Right atrium auricular region (tissue), 2 donors: ENCODE data around the gene LTO1. TPM values are rescaled to one million over a fixed set of nuclear protein-coding genes. Genes with fewer than 3 reads are reported as not detected.

ENCODE experiments used
- DNase-seq: peaks from one replicate; pipeline ENCODE4 v3.0.0-alpha.2; 2019; ENCODE audit warnings: low spot score
- H3K27ac ChIP-seq, 2 donors: fragments of 200-600 bp; sonication (generic); 1 replicate in 1 of 2; 2 replicates in 1 of 2; pipeline ENCODE4 v1.5.1; 2016 to 2019
- H3K27me3 ChIP-seq, 2 donors: fragments of 200-600 bp; sonication (generic); one replicate each; pipeline versions ENCODE4 v1.5.1 to v1.6.0; 2017 to 2019
- H3K36me3 ChIP-seq: fragments of 200-600 bp; sonication (generic); one replicate; pipeline ENCODE4 v1.5.1; 2016
- H3K4me1 ChIP-seq, 2 donors: fragments of 200-600 bp; sonication (generic); one replicate each; pipeline versions ENCODE4 v1.5.1 to v1.6.0; 2017 to 2019
- H3K4me3 ChIP-seq, 2 donors: fragments of 200-600 bp; sonication (generic); 1 replicate in 1 of 2; 2 replicates in 1 of 2; pipeline ENCODE4 v1.5.1; 2017 to 2019; ENCODE audit warnings: mild to moderate bottlenecking in 1 of 2, moderate library complexity in 1 of 2
- H3K9me3 ChIP-seq, 2 donors: fragments of 200-600 bp; sonication (generic); one replicate each; pipeline ENCODE4 v1.5.1; 2019
- total RNA-seq, 2 donors: library from RNA; depleted of rRNA; stranded (reverse); fragments of >200 nt; gene quantifications; one replicate each; pipeline ENCODE4 v1.1.0, GENCODE V29; 2016
- TF ChIP-seq, protein P1 (sequence below), 2 donors: fragments of 200-600 bp; sonication (generic); IDR thresholded peaks; one replicate each; pipeline ENCODE4 v1.5.1; 2019; ENCODE audit warnings: antibody characterized with exemption in 2 of 2

Gene LTO1
- total RNA-seq, 2 donors from 2014 or later = 4.7 to 6.0 TPM

DNA sequence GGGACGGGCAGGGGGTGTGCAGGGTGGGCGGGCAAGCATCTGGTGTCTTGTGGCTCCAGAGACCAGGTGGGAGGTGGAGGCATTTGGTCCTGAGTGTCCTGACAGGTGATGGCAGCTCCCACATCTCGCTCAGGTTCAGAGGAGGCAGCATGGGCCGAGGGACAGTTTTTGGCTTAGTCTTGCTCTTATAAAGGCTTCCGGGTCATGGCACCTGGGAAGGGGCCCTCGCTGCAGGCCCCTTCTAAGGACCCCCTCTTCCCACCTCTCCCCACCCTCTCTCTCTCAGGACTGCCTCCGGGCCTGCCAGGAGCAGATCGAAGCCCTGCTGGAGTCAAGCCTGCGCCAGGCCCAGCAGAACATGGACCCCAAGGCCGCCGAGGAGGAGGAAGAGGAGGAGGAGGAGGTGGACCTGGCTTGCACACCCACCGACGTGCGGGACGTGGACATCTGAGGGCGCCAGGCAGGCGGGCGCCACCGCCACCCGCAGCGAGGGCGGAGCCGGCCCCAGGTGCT, 24.3 kb downstream of the LTO1 start:
- H3K9me3 ChIP-seq = no peaks in the 10 kb centered on the region
- H3K27ac ChIP-seq = no peak overlapping the region
- H3K4me3 ChIP-seq = no peak overlapping the region
- DNase-seq = no peak
- peaks cover 0 to 14% of the 10 kb centered on the region in 2 donors for H3K4me1 ChIP-seq
- peaks cover 53% of the 10 kb centered on the region for H3K36me3 ChIP-seq
- TF ChIP-seq, protein P1, sequence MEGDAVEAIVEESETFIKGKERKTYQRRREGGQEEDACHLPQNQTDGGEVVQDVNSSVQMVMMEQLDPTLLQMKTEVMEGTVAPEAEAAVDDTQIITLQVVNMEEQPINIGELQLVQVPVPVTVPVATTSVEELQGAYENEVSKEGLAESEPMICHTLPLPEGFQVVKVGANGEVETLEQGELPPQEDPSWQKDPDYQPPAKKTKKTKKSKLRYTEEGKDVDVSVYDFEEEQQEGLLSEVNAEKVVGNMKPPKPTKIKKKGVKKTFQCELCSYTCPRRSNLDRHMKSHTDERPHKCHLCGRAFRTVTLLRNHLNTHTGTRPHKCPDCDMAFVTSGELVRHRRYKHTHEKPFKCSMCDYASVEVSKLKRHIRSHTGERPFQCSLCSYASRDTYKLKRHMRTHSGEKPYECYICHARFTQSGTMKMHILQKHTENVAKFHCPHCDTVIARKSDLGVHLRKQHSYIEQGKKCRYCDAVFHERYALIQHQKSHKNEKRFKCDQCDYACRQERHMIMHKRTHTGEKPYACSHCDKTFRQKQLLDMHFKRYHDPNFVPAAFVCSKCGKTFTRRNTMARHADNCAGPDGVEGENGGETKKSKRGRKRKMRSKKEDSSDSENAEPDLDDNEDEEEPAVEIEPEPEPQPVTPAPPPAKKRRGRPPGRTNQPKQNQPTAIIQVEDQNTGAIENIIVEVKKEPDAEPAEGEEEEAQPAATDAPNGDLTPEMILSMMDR (IDR thresholded peaks at IDR 0.05) = no peak
- H3K27me3 ChIP-seq = no peaks in the 10 kb centered on the region

- DNase-seq = no peak
- Histone ChIP-seq H3K4me3 (no peak overlapping the region), H3K27ac (no peak overlapping the region), H3K36me3 (peaks cover 53% of the 10 kb centered on the region), H3K27me3 (no peaks in the 10 kb centered on the region), H3K4me1 (peaks cover 0 to 21% of the 10 kb centered on the region in 2 donors), H3K9me3 (no peaks in the 10 kb centered on the region)
- TF ChIP-seq, protein P1 (IDR thresholded peaks at IDR 0.05) = no peak
Observed at GRCh38 chr11:69650081-69650831, 24.9 kb downstream of the LTO1 start.

- Histone ChIP-seq H3K36me3 (peaks cover 56% of the 10 kb centered on the region), H3K4me1 (peaks cover 0 to 28% of the 10 kb centered on the region in 2 donors), H3K27me3 (no peaks in the 10 kb centered on the region), H3K9me3 (no peaks in the 10 kb centered on the region), H3K4me3 (no peak overlapping the region), H3K27ac (no peak overlapping the region)
- DNase-seq = no peak
- TF ChIP-seq, protein P1 (IDR thresholded peaks at IDR 0.05) = no peak
Observed at GRCh38 chr11:69649576-69649900, 25.6 kb downstream of the LTO1 start.

- no peaks in the 10 kb centered on the region for H3K9me3 ChIP-seq
- no peak overlapping the region for H3K27ac ChIP-seq
- H3K36me3 ChIP-seq = peaks cover 57% of the 10 kb centered on the region
- no peak for DNase-seq
- no peak overlapping the region for H3K4me3 ChIP-seq
- TF ChIP-seq, protein P1 (IDR thresholded peaks at IDR 0.05) = no peak
- no peaks in the 10 kb centered on the region for H3K27me3 ChIP-seq
- H3K4me1 ChIP-seq = peaks cover 0 to 34% of the 10 kb centered on the region in 2 donors
Observed at GRCh38 chr11:69648679-69649575, 26.2 kb downstream of the LTO1 start.

DNA sequence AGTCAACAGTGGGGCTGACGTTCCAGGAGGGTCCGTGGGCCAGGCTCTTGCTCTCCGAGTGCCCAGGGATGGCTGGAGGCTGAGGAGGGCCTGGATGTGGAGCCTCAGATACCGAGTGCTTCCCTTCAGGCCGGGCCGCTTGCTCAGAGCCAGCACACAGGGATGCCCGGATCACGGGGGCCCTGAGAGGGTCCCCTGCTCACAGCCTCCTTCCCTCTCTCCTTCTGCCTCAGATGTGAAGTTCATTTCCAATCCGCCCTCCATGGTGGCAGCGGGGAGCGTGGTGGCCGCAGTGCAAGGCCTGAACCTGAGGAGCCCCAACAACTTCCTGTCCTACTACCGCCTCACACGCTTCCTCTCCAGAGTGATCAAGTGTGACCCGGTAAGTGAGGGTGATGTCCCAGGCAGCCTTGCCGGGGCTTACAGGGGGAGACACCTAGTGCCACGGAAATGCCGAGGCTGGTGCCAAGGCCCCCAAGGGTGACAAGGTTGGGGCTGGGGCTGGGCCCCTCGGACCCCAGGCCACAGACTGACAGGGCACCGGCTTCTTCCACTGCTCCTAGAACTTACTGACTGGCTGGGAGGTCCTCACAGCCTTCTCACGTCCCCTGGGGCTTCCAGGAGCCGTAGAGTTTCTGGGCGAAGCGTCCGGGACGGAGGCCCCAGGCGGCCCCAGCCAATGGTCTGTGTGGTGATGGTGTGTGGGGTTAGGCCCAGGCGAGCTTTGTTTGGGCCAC, 27.2 kb downstream of the LTO1 start:
- TF ChIP-seq, protein P1 (IDR thresholded peaks at IDR 0.05) = no peak
- Histone ChIP-seq H3K27me3 (no peaks in the 10 kb centered on the region), H3K36me3 (peaks cover 51% of the 10 kb centered on the region), H3K27ac (peak overlapping the region in 1 of 2 donors; percentile 13), H3K4me3 (no peak overlapping the region), H3K9me3 (no peaks in the 10 kb centered on the region), H3K4me1 (peaks cover 0 to 40% of the 10 kb centered on the region in 2 donors)
- no peak for DNase-seq
